DMS153 treated with DMSO at 0.1 percent for 48 hours (cell line): ENCODE measurements around the gene ME2.
A peak's percentile ranks its signal among the peaks of the same experiment; 100 is the strongest.
"Not testable (repeated sequence)": the region's sequence is repeated elsewhere in the genome, so short reads cannot be mapped to it uniquely, and the experiment has no call there.

ENCODE experiments used
- DNase-seq: peaks from one replicate; lab custom pipeline; 2025; ENCODE audit not compliant: unreplicated experiment; lab: John Stamatoyannopoulos, UW

Gene ME2

DNA sequence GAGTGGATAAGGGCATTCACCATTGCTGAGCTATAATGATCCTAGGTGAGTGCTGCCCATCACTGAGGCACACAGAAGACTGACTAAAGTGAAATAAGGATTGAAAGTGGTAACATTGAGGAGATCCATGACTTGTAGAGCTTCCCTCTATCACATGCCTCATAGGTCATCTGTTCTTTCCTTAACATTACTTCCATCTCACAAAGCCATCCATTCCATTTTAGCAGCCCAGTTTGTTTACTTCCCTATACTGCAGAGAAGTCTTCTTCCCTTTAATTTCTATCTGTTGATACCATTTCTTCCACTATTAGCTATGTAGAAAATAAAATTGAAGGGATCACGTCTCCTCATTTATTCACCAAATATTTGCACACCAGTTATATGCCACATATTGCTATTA, 32.1 kb downstream of the ME2 start:
- DNase-seq = no peak

DNA sequence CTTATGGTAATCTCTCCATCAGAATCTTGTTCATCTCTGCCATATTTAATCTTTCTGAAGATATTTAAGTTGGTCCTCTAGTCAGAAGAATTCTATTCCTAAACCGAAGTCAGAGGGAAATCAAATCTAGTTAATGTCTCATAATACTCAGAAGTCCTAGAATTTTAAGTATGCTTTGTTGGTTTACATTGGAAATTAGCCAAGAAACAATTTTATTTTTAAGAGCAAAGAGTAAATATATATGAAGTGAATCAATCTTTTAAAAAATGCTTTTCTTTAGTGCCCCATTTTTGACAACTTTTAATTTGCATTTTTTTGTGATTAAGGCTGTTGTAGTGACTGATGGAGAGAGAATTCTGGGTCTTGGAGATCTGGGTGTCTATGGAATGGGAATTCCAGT, 38.1 kb downstream of the ME2 start:
- no peak for DNase-seq

DNA sequence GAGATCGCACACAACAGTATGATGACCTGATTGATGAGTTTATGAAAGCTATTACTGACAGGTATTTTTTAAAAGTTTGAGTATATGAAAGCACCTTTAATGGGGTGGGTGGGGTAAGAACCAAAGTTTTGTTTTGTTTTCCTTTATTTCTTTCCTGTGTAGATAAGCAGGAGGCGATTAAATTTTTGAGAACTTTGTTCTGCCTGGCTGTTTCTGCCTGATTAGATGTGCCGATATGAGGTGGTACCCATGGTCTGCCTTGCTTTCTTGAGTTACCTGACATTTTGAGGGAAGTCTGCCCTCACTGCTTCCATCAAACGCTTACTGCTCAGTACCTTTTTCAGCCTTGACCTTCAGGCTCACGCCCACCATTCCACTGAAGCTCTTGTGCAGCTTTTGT, 39.2 kb downstream of the ME2 start:
- no peak for DNase-seq

DNA sequence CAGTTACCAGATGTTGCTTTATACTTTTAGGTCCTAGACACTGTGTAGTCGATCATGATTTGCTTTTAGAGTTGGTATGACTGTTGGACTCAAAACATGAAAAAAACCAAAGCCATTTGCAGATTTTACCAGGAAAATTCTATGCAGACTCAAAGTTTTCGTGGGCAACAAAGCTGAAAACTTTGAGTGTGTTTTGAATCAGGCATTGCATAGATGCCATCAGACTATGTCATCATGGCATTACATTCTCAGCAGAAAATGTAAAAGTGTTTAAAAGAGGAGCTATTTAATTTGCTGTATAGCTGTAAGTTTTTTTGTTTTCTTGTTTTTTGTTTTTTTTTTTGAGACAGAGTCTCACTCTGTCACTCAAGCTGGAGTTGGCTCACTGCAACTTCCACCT, 45.5 kb downstream of the ME2 start:
- no peak for DNase-seq

DNA sequence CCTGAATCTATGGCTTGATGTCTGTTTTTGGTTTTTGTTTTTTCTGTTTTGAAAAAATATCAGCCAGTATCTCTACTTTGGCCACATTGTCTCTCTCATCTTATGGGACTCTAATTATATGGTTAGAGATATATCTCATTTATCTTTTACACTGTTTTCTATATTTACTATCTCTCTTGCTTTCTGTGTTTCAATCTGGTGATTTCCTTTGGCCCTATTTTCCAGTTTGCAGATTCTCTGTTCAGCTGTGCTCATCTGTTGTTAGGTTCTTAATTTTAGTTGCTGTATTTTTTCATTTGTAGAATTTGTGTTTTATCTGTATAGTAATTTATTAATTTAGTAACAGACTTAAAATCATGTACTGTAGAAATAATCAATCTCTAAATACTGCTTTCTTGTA, 47.6 kb downstream of the ME2 start:
- no peak for DNase-seq

DNA sequence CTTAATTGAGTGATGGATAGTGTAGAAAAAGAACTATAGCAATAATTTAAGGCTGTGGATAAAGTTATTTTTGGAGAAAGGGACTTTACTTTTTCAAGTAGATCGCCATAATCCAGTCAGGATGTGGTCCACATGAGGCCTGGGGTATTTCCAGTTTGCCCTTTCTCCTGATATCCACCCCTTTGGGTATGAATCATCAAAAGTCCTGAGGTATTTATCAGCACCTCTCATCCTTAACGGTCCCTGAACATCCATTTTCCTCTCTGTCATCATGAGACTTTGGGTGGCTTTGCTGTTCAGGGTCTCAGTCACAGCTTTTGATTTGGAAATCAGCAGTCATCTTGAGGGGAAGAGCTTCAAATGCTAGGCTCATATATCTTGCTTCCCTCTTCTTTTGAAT, 49.6 kb downstream of the ME2 start:
- no peak for DNase-seq

DNA sequence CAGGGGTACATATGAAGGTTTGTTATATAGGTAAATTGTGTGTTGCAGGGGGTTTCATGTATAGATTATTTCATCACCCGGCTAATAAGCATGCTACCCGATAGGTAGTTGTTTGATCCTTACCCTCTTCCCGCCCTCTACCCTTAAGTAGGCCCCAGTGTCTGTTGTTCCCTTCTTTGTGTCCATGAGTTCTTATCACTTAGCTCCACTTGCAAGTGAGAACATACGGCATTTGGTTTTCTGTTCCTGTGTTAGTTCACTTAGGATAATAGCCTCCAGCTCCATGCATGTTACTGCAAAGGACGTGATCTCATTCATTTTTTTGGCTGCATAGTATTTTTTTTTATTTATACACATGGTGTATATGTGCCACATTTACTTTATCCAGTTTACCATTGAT, 54.8 kb downstream of the ME2 start:
- DNase-seq = no peak

DNA sequence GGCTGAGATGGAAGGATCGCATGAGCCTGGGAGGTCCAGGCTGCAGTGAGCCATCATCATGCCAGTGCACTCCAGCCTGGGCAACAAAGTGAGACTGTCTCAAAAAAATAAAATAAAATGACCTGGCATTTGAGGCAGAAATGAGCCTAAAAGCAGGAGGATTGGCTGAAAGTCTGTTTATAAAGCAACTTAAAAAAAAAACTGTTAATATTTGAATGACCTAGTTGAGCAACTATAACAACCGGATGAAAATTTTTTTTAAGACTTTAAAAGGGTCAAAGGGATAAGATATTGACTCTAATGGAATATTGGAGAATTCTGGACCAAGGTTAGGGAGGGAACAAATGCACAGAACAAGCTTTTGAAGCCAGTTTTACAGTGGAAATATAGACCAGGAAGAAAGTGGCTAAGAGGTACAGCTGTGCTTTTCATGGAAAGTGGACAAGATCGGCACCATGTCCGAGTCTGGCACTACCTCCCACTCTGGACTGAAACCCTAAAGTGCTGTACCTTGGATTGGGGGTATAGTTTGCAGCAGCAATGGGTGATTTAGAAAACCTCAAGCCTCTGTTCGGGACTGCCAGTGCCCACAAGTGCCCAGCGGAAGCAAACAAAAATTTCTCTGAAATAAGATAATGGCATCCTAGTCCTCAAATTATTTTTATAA, 55.8 kb downstream of the ME2 start:
- DNase-seq = no peak

DNA sequence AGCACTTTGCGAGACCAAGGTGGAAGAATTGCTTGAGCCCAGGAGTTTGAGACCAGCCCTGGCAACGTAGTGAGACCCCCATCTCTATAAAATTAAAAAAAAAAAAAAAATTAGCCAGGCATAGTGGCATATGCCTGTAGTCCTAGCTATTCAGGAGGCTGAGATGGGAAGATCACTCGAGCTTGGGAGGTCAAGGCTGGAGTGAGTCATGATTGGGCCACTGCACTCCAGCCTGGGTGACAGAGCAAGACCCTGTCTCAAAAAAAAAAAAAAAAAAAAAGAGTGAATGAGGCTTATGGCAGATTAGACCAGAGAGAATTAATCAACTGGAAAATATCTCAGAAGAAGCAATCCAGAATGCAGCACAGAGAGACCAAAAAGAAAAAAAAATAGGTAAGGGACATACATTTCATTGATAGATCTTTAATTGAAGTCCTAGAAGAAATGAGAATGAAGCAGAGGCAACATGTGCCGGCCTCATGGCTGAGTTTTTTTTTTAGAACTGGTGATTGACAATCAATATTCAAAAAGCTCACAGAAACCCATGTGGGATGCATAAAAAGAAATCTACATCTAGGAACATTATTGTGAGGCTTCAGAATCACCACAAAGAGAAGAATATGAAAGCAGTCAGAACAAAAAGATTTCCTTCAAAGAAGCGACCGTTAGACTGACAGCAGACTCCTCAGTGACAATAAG, 56.7 kb downstream of the ME2 start:
- no peak for DNase-seq

DNA sequence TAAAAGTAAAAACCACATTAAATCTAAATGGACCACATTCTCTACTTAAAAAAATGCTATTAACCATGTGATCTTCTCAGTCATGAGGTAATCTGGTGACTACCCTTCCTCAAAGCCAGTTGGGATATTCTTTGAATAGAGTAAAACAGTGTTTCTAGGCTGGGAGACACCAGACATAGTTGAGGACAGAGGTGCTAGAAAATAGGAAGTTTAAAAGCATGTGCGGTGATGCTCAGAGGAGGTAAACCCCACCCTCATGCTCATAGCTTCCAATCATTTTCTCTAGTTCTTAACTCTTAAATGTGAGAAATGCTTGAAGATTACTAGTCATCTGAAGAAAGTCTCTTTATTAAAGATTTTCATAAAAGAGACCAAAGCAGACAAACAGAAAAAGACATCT, 58.3 kb downstream of the ME2 start:
- DNase-seq = no peak

DNA sequence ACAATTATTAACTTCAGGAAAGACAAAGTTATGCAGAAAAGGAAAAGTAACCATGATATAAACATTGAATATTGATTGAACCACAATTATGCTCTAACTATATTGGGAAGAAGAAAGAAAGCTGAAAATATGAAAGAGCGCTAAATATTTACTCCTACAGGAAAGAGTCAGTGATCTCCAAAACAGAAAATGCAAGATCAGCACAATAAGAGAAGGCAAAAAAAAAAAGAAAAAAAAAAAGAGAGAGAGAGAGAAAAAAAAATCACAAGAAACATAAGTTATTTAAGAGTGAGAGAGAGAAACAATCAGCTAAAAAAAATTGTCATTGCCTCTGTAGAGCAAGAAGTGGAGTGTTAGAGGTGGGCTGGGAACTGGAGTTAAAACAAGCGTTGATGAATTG, 60.0 kb downstream of the ME2 start:
- DNase-seq = no peak

DNA sequence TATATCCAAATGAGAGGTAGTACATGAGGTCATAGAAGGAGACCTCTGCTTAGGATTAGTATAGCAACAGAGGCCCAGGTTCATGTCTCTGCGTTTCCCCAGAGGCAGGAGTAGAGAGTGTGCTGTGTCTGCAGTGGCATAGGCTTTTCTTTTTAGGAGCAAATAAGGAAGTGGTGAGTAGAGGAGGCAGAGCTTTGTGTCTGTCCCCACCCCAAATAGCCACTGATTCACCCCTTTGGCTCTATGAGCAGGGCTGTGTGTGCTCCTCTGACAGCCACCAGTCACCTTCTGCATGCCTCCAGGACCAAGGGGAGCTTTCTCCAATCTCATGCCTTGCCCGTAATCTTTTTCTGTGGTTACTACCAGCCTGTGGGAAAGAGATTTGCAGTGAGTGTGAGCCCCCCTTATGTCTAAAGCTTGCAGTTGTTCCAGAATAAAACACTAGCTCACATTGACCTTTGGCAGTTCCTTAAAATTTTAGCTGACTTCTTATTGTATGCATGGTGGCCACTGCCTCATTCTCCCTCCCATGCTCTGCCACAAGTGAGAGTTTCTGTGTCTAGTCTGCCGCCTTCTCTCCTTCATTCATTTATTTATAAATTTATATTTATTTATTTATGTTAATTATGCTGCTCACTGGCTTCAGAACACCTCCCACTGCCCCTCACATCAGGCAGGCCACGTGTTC, 65.5 kb downstream of the ME2 start:
- no peak for DNase-seq

DNA sequence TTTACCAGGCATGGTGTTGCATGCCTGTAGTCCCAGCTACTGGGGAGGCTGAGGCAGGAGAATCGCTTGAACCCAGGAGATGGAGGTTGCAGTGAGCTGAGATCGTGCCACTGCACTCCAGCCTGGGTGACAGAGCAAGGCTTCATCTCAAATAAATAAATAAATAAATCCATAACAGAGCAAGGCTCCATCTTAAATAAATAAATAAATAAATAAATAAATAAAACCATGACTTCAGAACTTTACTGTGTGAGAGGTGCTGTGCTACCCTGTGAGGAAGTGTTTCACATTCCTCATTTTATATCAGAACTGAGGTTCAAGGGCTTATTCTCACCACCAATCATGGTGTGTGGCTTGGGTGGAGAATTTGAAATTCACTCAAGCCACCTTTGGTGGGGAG, 67.0 kb downstream of the ME2 start:
- DNase-seq = not testable (repeated sequence)

DNA sequence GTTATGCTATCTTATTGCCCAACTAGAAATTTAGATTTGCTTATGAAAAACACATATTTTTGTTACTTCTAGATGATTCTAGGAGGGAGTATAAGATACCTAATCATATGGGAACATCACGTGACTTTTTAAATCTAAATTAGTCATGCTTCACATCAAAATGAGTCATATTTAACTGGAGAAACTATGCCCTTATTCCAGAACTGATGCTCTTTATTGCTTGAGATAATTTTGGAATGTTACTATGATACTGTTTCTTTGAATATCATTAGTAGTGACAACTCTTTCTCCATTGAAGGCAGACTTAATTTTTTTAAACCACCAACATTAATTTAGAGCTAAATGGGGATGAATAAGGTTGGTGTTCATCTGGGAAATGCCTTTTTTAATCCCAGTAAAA, 69.0 kb downstream of the ME2 start:
- no peak for DNase-seq

DNA sequence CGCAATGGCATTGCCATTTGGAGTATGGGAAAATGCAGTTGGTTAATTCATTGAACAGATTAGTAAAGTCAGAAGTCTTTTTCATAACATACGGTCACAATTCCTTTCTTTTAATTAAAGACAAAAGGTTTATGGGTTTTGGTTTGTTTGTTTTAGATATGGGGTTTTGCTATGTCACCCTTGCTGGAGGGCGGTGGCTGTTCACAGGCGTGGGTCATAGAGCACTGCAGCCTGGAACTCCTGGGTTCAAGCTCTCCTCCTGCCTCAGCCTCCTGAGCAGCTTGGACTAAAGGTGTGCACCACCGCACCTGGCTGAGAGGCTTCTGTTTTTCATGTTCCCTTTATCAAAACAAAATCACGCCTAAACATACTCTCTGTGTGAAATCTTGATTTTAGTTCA, 70.3 kb downstream of the ME2 start:
- DNase-seq = no peak

DNA sequence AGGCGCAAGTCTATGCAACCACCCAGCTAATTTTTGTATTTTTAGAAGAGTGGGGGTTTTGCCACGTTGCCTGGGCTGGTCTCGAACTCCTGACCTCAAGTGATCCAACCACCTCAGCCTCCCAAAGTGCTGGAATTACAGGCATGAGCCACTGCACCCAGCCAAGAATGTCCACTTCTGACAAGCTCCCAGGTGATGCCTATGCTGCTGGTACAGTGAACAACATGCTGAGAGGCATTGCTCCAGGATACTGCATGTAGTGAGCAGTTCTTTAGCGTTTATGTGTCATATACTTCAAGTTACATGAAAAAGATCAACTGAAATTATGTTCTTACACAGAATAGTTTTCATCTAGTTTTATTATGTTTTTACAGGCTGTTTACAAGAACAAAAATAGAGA, 71.7 kb downstream of the ME2 start:
- DNase-seq = no peak

DNA sequence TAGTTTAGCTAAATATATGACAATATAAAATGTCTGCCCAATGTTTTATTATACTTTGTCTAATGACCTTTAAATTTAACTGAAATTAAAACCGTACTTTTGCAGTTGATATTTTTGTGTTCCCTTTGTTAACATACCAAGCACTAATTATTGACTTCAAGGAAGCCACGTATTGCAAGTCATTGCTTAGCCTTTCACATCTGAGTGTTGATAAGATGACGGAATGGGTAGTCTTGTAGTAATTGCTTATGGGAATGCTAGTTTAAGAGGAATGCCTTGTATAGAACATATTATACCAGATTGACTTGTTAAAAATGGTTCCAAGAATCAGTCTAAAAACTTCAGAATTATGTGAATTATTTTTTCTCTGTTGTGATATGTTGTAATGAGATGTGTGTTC, 74.9 kb downstream of the ME2 start:
- DNase-seq = no peak

DNA sequence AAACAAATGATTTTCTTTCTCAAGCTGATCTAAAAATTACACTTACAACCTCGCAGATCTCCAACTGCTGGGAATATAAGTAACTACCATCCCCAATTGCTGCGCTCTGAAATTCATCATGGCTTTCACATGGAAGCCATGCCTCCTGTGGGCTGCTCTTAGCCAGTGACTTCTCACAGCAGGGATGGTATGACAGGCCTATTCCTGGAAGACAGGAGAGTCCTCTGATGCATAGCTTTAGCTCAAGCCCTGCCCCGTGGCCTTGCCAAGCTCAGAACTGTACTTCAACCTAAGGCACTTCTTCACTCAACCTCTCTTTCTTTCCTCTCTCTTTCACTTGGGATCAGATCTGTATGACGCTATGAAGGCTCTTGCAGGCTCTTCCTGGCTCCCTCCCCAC, 76.3 kb downstream of the ME2 start:
- no peak for DNase-seq

DNA sequence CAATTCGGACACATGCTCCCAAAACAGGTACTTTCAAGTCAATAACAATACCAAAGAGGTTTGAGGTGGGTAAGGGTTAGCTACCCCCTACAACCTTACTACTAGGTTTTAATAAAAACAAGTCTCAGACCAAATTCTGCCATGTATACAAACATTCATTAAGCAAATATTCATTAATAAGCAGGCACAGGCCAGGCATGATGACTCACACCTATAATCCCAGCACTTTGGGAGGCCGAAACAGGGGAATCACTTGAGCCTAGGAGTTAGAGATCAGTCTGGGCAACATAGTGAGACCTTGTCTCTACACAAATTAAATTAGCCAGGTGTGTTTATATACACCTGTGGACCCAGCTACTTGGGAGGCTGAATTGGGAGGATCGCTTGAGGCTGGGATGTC, 77.2 kb downstream of the ME2 start:
- DNase-seq = no peak

DNA sequence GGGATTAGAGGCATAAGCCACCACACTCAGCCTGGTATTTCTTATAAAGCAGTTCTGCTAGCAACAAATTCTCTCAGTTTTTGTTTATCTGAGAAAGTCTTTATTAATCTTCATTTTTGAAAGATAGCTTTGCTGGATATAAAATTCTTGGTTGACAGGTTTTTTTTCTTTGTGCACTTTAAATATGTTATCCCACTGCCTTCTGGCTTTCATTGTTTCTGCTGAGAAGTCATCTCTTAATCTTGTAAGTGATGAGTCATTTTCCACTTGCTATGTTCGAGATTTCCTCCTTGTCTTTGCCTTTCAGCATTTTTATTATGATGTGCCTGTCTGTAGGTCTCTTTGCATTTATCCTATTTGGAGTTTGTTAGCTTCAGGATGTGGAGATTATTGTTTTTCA, 83.1 kb downstream of the ME2 start:
- no peak for DNase-seq

DNA sequence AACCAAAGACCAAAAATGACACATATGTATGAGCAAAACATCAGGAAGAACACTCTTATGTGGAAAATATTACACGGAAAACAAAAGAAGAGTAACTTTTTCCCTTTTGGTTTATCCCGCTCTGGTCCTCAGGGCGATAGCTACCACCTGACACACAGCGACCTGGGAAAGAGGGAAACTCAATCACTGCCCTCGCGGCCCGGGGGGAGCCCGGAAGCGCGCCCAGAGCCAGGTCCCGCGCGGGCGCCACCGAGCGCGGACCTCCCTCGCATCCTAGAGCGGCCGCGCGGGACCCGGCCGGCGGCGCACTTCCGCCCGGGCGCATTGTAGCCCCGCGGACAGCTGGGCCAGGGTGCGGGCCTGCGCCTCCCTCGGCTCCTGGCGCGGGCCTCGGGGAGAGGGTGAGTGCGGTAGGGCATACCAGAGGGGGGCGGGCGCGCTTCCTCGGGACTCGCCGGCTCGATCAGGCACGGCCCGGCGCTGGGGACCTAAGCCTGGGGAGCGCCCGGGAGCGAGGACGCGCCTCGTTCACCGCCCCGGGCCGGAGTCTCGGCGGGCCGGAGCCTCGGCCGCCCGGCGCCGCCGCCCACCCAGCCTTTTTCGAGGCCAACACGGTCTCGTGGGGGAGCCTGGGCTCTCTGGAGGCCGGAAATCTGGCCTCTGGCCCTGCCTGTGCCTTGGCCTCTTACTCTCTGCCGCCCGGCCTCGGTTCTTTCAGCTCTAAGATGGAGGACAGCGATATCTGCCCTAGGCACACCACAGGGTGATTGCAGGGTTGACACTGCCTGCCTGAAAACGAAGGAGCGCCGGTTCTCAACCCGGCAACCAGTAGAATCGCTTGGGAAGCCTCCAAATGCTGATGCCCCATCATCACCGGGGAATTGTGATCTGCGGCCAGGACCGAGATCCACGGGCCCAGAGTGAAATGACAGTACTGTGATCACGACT, 89.1 kb downstream of the ME2 start, which contains the start of gene ELAC1:
TSS of gene ELAC1 (plus strand) at position 327 of the 948 bp plus-strand sequence. CDS start 6,365 bp downstream, outside the sequence.
- peak; percentile 57 for DNase-seq
